ENCODE data around the gene KLK1.

- no peak for TF ChIP-seq TAF1 (IDR thresholded peaks at IDR 0.05; ENCODE audit: low read depth)
- TF ChIP-seq USF1 (IDR thresholded peaks at IDR 0.05) = no peak
- TF ChIP-seq MAX (IDR thresholded peaks at IDR 0.05) = no peak
- TF ChIP-seq CREB1 (IDR thresholded peaks at IDR 0.05; ENCODE audit: low read depth) = no peak
- no peak for TF ChIP-seq FOXM1 (IDR thresholded peaks at IDR 0.05; ENCODE audit: borderline replicate concordance, low read depth)
- no peak for TF ChIP-seq EP300 (IDR thresholded peaks at IDR 0.05; ENCODE audit: borderline replicate concordance)
- TF ChIP-seq CEBPB (IDR thresholded peaks at IDR 0.05) = no peak
- TF ChIP-seq EGR1 (IDR thresholded peaks at IDR 0.05) = no peak
- TF ChIP-seq RAD21 (IDR thresholded peaks at IDR 0.05; ENCODE audit: low read depth) = no peak
These were observed 9.1 kb upstream of the KLK1 start for GRCh38 chr19:50832666-50833065.
